Suprapubic skin (tissue), 4 donors: ENCODE data around the gene ELSPBP1. TPM values are rescaled to one million over a fixed set of nuclear protein-coding genes. Genes with fewer than 3 reads are reported as not detected.

Source experiments
- DNase-seq, 2 donors: peaks; one replicate each; pipeline ENCODE4 v3.0.0-alpha.2; 2019; ENCODE audit warnings: low spot score in 2 of 2
- H3K27ac ChIP-seq: fragments of 200-600 bp; sonication (generic); one replicate; pipeline ENCODE4 v1.5.1; 2019
- H3K27me3 ChIP-seq: fragments of 200-600 bp; sonication (generic); one replicate; pipeline ENCODE4 v1.5.1; 2019
- H3K36me3 ChIP-seq: fragments of 200-600 bp; sonication (generic); one replicate; pipeline ENCODE4 v1.5.1; 2019
- H3K4me1 ChIP-seq: fragments of 200-600 bp; sonication (generic); one replicate; pipeline ENCODE4 v1.5.1; 2019
- H3K4me3 ChIP-seq: fragments of 200-600 bp; sonication (generic); one replicate; pipeline ENCODE4 v1.5.1; 2019; ENCODE audit warnings: mild to moderate bottlenecking
- H3K9me3 ChIP-seq: fragments of 200-600 bp; sonication (generic); one replicate; pipeline ENCODE4 v1.5.1; 2019
- EP300 ChIP-seq: sonication (generic); formaldehyde crosslinking; IDR thresholded peaks from one replicate; pipeline ENCODE4 v1.6.1; 2017; ENCODE audit warnings: antibody characterized with exemption
- POLR2A ChIP-seq, 2 donors: fragments of 450-650 bp; IDR thresholded peaks; one replicate each; pipeline ENCODE4 v1.6.1; 2017; ENCODE audit warnings: antibody characterized with exemption in 2 of 2, mild to moderate bottlenecking in 2 of 2, moderate library complexity in 2 of 2
- POLR2AphosphoS5 ChIP-seq, 3 donors: sonication (generic); formaldehyde crosslinking; IDR thresholded peaks; one replicate each; pipeline ENCODE4 v1.6.1; 2017; ENCODE audit warnings: antibody characterized with exemption in 3 of 3
- WGBS: methylation state at CpG from one replicate; pipeline ENCODE4 v1.1.5; 2018; 5-methylcytosine and 5-hydroxymethylcytosine counted together
- total RNA-seq, 4 donors: library from RNA; depleted of rRNA; stranded (reverse); fragments of >200 nt; gene quantifications; one replicate each; pipeline ENCODE4 v1.1.0, GENCODE V29; 2016
- TF ChIP-seq, protein P1 (sequence below), 2 donors: fragments of 200-600 bp in 1 of 2; fragments of 450-650 bp in 1 of 2; sonication (generic) in 1 of 2; IDR thresholded peaks; one replicate each; pipeline ENCODE4 v1.5.1; 2016 to 2019; ENCODE audit warnings: antibody characterized with exemption in 2 of 2, mild to moderate bottlenecking in 1 of 2, moderate library complexity in 1 of 2

The ELSPBP1 gene
- total RNA-seq, 4 donors from 2014 or later: not detected

DNA sequence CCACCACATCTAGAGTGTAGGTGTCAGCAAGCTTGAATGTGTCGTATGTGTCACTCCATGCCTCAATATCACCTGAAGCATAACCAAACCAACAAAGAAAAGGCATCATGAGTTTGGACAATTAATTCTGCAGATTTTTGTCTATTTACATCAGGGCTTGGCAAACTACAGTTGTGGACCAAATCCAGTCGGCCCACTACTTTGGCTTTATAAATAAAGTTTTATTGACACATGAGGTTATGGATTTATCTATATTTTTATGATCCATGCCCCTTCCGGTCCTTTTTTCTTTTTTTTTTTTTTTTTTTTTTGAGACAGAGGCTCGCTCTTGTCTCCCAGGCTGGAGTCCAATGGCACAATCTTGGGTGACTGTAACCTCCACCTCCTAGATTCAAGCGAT, 58.6 kb downstream of the ELSPBP1 start:
- H3K9me3 ChIP-seq: no peaks in the 10 kb centered on the region
- no peak overlapping the region for H3K27ac ChIP-seq
- no peak for DNase-seq
- H3K36me3 ChIP-seq: peaks cover 3% of the 10 kb centered on the region
- TF ChIP-seq, protein P1, sequence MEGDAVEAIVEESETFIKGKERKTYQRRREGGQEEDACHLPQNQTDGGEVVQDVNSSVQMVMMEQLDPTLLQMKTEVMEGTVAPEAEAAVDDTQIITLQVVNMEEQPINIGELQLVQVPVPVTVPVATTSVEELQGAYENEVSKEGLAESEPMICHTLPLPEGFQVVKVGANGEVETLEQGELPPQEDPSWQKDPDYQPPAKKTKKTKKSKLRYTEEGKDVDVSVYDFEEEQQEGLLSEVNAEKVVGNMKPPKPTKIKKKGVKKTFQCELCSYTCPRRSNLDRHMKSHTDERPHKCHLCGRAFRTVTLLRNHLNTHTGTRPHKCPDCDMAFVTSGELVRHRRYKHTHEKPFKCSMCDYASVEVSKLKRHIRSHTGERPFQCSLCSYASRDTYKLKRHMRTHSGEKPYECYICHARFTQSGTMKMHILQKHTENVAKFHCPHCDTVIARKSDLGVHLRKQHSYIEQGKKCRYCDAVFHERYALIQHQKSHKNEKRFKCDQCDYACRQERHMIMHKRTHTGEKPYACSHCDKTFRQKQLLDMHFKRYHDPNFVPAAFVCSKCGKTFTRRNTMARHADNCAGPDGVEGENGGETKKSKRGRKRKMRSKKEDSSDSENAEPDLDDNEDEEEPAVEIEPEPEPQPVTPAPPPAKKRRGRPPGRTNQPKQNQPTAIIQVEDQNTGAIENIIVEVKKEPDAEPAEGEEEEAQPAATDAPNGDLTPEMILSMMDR (IDR thresholded peaks at IDR 0.05): no peak
- TF ChIP-seq POLR2AphosphoS5 (IDR thresholded peaks at IDR 0.05) (no peak), EP300 (no peak), POLR2A (IDR thresholded peaks at IDR 0.05) (no peak)
- H3K4me1 ChIP-seq: no peaks in the 10 kb centered on the region
- H3K4me3 ChIP-seq: no peak overlapping the region
- no peaks in the 10 kb centered on the region for H3K27me3 ChIP-seq
- WGBS: 90% methylated on average over 5 of the region's 5 CpGs

DNA sequence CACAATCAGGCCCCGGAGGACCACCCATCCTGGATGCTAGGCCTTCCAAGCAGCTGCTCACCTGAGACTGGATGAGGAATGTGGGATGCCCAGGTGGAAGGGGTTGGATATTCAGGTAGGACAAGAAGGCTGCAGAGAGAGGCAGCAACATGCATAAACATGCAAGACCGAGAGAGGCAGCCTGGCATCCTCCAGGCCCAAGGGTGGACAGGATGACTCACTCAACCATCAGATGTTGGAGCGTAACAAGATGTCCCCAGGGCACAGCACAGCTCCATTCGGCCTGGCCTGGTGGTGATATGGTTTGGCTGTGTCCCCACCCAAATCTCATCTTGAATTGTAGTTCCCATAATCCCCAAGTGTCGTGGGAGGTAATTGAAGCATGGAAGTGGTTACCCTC, 59.4 kb downstream of the ELSPBP1 start:
- Histone ChIP-seq H3K9me3 (no peaks in the 10 kb centered on the region), H3K27me3 (no peaks in the 10 kb centered on the region), H3K4me3 (no peak overlapping the region), H3K27ac (no peak overlapping the region), H3K36me3 (no peaks in the 10 kb centered on the region), H3K4me1 (no peaks in the 10 kb centered on the region)
- DNase-seq: no peak
- TF ChIP-seq EP300 (no peak), POLR2AphosphoS5 (IDR thresholded peaks at IDR 0.05) (no peak), POLR2A (IDR thresholded peaks at IDR 0.05) (no peak)
- TF ChIP-seq, protein P1 (IDR thresholded peaks at IDR 0.05): no peak
- WGBS: 58% methylated on average over 5 of the region's 5 CpGs

DNA sequence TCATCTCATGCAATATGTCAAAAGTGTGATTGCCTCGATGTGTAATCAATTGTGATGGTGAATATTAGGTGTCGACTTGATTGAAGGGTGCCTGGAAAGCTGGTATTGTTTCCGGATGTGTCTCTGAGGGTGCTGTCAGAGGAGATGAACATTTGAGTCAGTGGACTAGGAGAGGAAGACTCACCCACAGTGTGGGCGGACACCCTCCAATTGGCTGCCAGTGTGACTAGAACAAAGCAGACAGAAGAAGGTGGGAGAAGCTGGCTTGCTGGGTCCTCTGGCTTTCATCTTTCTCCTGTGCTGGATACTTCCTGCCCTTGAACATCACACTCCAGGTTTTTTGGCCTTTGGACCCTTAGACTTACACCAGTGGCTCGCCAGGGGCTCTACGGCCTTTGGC, 64.9 kb downstream of the ELSPBP1 start:
- no peak for TF ChIP-seq POLR2A (IDR thresholded peaks at IDR 0.05)
- TF ChIP-seq POLR2AphosphoS5 (IDR thresholded peaks at IDR 0.05): no peak
- TF ChIP-seq, protein P1 (IDR thresholded peaks at IDR 0.05): no peak
- TF ChIP-seq EP300: no peak
- 92% methylated on average over 6 of the region's 6 CpGs for WGBS

DNA sequence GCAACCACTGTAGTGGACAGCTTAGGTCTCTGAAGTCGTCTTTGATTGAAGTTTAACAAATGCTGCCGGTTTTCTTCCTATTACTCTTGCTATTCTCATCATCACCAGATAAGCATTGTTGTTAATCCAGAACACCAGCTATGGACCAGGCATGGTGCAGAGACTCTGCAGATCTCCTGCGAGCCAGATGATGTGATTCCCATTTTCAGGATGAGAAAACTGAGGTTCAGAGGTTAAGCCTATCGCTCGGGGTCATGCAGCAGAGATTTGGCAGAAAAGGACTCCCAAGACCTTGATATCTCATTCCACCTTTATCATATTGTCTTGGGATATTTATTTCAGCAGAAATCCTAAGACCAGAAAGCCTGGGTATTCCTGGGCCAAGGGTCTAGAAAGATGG, 65.9 kb downstream of the ELSPBP1 start:
- Histone ChIP-seq H3K4me3 (no peak overlapping the region), H3K27me3 (no peaks in the 10 kb centered on the region), H3K27ac (no peak overlapping the region), H3K9me3 (no peaks in the 10 kb centered on the region), H3K36me3 (no peaks in the 10 kb centered on the region), H3K4me1 (no peaks in the 10 kb centered on the region)
- TF ChIP-seq POLR2A (IDR thresholded peaks at IDR 0.05) (no peak), POLR2AphosphoS5 (IDR thresholded peaks at IDR 0.05) (no peak), EP300 (no peak)
- TF ChIP-seq, protein P1 (IDR thresholded peaks at IDR 0.05): no peak
- 94% methylated on average over 5 of the region's 5 CpGs for WGBS
- no peak for DNase-seq

More for the DNA sequence above, 64.9 kb downstream of the ELSPBP1 start:
- Histone ChIP-seq H3K27me3 (no peaks in the 10 kb centered on the region), H3K4me3 (no peak overlapping the region), H3K36me3 (no peaks in the 10 kb centered on the region), H3K9me3 (no peaks in the 10 kb centered on the region), H3K27ac (no peak overlapping the region), H3K4me1 (no peaks in the 10 kb centered on the region)
- no peak for DNase-seq

DNA sequence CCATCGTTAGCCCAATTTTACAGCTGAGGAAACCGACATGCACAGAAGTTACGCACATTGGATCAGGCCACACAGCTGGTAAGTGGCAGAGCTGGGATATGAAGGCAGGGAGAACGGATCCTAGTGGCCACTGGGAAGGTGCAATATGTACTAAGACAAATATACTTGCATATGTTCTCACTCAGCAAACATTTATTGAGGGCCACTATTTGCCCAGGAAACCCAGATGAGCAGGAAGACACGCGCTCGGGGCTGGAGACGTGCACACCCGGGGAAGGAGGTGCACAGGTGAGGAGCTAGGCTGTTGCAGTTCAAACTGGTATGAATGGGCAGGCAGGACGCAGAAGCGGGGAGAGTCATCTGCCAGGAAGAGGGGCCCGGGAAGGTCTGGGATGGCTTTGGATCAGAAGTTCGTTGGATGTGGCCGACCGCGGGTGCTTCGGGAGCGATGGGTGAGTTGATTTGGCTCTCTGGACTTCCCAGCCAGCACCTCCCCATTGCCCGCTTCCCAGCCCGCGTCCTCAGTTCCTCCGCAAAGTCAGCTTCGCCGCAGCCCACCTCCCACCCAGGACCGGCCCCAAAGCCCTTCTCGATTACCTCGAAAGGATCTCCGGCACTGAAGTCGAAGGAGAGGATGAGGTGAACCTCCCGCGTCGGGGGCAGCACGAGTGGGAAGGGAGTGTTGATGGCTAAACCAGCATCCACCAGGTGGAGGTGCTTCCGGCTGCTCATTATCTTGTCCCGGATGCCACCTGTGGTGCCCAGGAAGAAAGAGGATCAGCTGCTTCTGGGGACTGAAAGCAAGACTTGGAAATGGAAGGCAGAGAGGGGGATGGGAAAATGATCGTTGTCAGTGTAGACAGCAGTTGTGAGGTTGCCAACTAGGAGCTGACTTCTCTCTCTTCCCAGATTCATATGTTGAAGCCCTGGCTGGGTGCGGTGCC, 67.2 kb downstream of the ELSPBP1 start:
- 63% methylated on average over 33 of the region's 37 CpGs for WGBS
- Histone ChIP-seq H3K4me1 (no peaks in the 10 kb centered on the region), H3K36me3 (no peaks in the 10 kb centered on the region), H3K27ac (no peak overlapping the region), H3K27me3 (no peaks in the 10 kb centered on the region), H3K4me3 (no peak overlapping the region), H3K9me3 (no peaks in the 10 kb centered on the region)
- TF ChIP-seq POLR2A (IDR thresholded peaks at IDR 0.05) (no peak), EP300 (no peak), POLR2AphosphoS5 (IDR thresholded peaks at IDR 0.05) (no peak)
- TF ChIP-seq, protein P1 (IDR thresholded peaks at IDR 0.05): no peak
- DNase-seq: no peak
